ENCODE data around the gene GIMAP4.
"Not testable (repeated sequence)": the region's sequence is repeated elsewhere in the genome, so short reads cannot be mapped to it uniquely, and the experiment has no call there.

The GIMAP4 gene

DNA sequence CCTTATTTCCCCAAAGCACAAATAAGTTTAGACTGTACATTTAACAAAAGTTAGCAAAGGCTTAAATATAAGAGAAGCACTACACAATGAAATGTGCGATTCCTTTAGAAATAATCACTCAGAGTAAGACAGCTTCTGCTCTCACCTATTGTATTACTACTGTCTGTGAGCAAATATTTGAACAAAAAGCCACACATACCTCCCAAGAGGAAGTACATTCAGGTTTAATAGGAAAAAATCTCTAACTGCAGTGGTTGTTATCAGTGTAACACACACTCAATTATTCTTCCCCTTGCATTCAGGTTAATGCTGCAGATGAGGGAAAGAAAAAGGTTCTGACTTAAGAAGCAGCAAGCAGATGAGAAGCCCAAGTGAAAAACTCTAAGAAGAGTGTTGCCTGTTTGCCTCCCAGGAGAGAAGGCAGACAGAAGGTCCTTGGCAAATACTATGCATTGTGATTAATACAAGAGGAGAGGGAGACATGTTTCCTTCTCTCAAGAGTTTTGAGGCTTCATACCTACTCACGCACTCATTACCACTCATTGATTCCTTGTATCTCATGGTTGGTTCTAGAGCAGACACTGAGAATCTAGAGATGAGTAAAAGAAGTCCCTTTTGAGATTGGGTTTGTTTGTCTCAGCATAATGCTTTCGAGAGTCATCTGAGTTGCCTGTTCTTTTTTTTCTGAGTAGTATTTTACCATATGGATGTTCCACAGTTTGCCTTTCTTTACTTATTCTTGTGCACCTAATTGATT lies 13.6 kb downstream of the GIMAP4 start:
- no peak for DNase-seq (ENCODE audit: low read depth)

DNA sequence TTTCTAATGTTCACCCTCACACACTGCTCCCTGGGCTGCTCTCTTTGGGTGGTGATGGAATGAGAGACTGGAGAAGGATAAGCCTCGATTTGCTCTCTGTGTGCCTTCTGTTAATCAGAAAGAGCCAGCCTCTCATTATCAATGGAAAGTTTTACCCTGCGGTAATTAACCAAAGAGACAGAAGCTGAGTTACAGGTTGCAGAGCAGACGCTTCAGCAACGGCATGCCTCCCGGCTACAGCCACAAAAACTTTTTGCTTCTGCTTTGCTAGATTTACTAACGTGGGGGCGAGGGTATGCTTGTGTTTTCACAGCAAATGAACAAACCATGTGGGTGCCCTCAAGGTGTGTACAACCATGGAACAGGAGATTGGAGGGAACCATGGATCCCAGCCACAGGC lies 18.0 kb downstream of the GIMAP4 start:
- no peak for DNase-seq (ENCODE audit: low read depth)

DNA sequence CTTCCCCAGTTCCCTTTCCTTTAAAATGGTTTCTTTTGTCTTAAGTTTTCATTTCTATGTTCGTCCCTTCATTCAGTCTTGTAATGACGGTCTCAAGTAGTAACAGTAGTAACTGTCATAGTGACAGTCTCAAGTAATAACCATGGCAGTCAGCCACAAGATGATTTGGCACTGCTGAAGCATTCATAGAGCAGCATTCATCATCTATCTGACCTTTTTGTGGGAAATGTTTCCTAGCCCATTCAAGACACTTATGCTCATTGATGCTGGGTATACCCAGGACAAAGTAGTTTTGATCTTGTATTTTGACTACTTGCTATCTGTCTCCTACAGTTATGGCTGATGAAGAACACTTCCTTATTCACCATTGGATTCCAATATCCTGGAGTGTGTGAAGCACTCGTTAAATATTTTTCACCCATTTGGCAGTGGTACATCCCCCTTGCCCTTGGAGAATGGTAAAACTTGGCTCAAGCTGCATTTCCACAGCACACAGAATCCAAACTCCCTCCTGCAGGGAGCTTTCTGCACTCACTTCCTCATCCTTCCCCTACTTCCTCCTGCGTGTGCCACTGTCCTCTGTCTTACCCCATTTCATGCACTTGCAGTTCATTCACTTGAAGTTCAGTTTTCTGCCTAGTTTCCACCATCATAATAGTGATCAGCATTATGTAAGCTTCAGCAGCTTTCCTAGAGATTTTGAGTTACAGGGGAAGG lies 19.0 kb downstream of the GIMAP4 start:
- no peak for DNase-seq (ENCODE audit: low read depth)

DNA sequence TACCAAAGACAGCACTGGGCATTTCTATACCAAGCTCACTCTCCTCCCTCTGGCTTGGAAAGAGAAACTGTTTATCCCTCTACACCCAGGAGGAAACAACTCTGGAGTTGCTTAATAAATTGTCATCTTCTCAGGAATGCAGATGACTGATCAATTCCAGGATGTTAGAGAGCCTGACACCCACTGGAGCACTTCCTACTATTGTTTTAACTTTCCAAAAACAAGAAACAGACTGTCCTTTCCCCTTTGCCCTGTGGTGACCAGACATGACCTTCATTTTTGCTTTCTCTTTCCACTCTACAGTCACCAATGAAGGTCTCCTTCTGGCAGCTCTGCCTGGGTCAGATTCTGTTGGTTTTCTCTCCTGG lies 19.6 kb downstream of the GIMAP4 start:
- no peak for DNase-seq (ENCODE audit: low read depth)

DNA sequence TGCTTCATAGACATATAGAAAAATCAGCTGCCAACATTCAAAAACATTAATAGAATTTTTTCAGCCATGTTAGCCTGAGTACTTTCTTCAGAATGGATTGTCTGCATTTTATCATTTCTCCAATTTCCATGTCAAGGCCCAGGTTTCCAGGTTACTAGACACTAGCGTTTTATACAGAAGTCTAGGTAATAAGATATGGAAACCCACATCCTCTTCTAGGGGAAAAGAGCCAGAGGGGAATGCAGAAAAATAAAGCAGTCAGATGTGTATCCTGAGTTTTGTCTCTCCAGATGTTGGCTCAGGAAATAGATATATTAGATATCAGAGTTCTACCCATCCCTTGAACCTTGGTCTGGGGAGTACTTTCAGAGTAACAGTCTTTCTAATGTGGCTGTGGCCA lies 20.4 kb downstream of the GIMAP4 start:
- no peak for DNase-seq (ENCODE audit: low read depth)

DNA sequence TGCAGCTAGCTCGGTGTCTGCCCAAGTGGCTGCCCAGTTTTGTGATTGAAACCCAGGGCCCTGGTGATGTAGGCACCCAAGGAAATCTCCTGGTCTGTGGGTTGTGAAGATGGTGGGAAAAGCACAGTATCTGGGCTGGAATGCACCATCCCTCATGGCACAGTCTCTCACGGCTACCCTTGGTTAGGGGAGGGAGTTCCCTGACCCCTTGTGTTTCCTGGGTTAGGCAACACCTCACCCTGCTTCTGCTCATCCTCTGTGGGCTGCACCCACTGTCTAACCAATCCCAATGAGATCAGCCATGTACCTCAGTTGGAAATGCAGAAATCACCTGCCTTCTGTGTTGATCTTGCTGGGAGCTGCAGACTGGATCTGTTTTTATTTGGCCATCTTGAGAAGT lies 27.6 kb downstream of the GIMAP4 start:
- no peak for DNase-seq (ENCODE audit: low read depth)

DNA sequence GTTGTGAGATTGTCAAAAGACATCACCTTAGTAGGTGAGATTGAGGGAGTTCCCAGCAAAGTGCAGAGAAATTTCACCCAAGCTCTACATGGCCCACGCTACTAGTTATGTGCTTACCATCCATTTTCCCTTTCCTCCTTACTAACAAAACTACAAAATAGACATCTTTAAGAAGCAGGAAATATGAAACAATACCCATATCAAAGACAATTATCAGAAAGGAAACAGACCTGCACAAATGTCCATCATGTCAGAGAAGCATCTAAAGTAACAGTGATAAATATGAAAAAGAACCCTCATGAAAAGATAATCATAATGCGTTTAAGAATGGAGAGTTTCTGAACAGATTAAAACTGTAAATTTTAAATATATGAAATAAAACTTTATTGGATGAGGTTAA lies 28.2 kb downstream of the GIMAP4 start:
- DNase-seq (ENCODE audit: low read depth), result no peak

DNA sequence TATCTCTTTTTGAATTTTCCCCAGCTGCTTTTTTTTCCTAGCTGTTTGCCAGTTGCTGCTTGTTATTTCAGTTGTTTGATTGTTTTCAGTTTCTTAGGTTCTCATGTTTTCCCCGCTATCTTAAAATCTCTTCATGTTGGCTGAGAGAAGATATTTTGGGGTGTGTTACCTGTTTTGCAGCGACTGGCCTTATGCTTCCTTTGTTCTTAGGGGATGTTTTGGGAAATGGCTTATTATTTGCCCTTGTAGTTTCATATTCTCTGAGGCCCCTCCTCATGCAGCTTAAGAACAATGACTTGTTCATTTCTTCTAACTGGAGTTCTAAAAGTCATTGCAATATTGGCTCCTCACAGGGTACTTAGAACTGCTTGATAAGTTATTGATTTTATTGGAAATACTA lies 36.4 kb downstream of the GIMAP4 start:
- DNase-seq (ENCODE audit: low read depth), result not testable (repeated sequence)

DNA sequence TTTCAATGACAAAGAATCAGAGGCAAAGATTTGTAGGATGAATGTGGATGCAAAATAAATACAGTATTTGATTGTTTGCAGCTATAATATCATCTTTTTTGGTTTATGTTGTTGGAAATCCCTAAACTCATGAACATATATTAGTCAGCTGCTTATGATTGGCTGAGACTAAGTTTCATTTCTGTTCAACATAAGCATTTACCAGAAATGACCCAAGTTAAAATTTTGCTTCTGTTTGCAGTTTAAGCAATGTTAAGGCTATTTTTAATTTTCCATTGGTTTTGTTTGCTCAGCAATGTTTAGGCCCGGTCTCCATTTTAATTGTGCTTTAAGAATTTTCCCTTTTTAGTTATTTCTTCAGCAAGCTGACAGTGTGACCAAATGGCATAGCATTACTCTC lies 43.0 kb downstream of the GIMAP4 start:
- no peak for DNase-seq (ENCODE audit: low read depth)

DNA sequence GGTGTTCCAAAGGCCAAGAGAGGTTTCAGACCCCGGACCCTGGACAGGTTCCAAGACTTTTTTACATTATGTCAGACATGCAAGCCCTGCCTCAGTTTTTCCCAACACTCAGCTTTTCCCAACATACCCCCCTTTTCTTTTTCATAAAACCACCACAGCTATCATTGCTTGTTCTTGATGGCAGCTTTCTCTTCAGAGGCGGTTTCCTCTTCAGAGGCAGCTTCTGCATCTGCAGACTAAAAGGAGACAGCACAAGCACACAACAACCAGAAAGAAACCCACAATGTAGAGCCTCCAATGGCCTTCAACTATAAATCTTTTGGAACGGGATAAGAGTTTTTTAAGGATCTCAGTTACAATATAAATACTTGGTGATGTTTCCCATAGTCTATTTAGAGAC lies 45.7 kb downstream of the GIMAP4 start:
- no peak for DNase-seq (ENCODE audit: low read depth)

DNA sequence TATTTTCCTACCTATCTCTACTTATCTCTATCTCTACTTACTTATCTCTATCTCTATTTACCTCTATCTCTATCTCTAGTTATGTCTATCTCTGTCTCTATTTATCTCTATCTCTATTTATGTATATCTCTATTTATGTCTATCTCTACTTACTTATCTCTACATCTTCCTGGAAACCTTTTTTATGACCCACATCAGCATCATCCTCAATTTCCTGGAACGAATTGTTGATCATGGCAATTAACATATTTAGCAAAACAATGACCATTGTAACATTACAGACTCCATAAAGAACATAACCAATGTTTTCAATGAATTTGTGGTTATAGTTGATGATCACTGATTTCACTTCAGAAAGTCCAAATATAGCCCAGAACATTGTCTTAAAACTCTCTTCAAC lies 46.7 kb downstream of the GIMAP4 start:
- DNase-seq (ENCODE audit: low read depth), result no peak

DNA sequence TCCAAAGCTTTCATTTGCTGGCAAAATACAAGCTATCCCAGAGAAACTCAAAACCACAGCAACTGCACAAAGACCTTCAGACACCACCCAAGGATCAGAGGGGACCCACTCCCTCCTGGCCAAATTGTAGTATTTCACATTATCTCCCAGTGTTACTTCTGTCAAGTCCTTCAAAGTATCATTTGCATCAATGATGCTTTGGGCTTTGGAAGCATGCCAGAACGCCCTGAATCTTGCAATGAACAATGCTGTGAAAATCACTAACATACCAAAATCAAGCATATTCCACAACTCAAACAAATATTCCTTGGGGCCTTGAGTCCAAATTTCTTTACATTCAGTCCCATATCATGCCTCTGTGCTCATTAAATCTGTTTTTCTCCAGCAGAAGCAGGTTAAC lies 47.2 kb downstream of the GIMAP4 start:
- DNase-seq (ENCODE audit: low read depth), result not testable (repeated sequence)

DNA sequence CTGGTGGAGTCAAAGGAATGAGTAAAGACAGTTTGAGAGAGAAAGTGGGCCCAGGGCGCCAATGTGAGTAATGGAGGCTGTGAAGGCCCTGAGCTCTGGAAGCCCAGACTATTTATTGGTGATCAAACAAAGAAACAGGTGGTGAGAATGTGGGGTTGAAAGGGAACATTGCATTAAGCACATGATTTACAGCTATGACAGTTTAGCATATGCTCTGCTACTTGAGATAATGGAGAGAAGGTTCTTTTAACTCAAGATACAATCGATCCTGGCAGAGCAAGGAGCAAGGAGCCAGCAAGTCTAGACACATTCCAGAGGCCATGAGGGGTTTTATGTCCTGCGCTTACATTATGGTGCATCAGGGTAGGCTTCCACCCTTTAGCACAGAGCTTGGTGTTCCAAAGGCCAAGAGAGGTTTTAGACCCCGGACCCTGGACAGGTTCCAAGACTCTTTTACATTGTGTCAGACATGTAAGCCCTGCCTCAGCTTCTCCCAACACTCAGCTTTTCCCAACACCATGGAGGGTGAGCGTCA lies 48.1 kb downstream of the GIMAP4 start:
- not testable (repeated sequence) for DNase-seq (ENCODE audit: low read depth)

DNA sequence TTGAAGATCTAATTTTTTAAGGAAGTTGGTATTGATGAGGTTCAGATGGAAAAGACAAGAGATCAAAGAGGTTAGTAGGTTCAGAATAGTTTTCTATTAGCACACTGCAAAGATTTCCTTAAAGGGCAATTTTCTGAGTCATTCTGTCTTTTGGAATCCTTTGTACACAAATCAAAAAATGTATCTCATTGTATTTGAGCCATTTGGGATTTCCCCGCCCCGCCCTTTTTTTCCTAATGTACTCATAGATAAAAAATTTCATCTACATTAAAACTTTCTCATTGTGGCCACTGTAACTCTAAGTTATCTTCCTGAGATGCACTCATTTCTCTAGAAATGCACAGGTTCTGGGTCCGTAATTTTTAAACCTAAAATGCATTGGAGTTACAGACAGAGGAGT lies 52.9 kb downstream of the GIMAP4 start:
- DNase-seq (ENCODE audit: low read depth), result no peak

DNA sequence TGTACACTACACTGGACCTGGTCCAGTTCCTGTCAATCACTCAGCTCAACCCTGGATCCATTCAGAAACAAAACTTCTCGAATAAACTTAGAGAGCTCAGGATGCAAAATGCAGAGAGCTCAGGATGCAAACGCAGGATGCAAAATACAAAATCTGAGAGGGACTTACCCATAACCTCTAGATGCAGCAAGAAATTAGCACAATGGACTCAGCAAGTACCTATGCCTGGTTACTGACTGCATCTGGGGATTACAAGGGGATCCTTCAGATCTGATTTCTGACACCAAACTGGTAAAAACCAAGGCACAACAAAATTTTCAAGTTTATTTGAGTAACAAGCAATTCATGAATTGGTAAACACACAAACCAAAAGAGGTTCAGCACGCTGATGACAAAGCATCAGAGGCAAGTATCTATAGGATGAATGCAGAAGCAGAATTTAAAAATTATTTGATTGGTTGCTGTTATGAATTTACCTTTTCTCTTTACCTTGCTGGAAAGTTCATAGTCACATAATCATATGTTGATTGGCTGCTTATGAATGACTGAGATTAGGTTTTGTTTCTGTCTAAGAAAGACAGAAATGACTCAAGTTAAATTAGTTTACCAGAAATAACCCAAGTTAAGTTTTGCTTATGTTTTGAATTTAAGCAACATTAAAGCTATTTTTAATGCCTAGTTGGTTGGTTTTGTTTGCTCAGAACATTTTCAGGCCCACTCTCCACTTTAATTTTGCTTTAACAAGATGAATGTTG lies 53.6 kb downstream of the GIMAP4 start:
- DNase-seq (ENCODE audit: low read depth), result no peak

DNA sequence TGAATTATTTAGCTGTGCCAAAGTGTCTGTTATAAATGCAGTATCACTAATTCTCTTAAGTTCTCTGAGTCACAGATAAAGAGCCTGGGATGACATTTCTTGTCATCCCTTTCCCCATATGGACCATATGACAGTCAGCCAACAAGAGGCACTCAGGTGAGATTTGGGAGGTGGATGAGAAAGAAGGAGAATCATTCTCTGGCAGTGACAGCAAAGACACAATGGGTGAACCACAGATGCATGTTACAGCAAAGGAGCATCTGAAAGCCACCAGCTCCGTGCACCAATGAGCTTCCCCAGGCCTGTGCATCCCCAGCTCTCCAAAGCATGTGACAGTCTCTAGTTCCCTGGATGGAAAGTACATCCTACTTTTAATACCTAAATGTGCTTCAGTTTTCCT lies 54.2 kb downstream of the GIMAP4 start:
- DNase-seq (ENCODE audit: low read depth), result no peak
